WERI-Rb-1 (cell line): Measurements from ENCODE around the gene COL5A1.

Experiments
- DNase-seq: peaks from one replicate; pipeline ENCODE4 v3.0.0-alpha.2; 2020
- H3K27ac ChIP-seq: fragments of 250-450 bp; sonication (Bioruptor Pico); 2 replicates; pipeline ENCODE4 v1.5.1; 2020; ENCODE audit warnings: mild to moderate bottlenecking, moderate library complexity
- H3K27me3 ChIP-seq: fragments of 250-450 bp; sonication (Bioruptor Pico); 2 replicates; pipeline ENCODE4 v1.5.1; 2021; ENCODE audit warnings: mild to moderate bottlenecking, low read depth, moderate library complexity; ENCODE audit not compliant: insufficient read depth, severe bottlenecking
- H3K36me3 ChIP-seq: fragments of 250-450 bp; sonication (Bioruptor Pico); 2 replicates; pipeline ENCODE4 v1.5.1; 2020; ENCODE audit warnings: mild to moderate bottlenecking, moderate library complexity
- H3K4me3 ChIP-seq: 2 replicates; pipeline ENCODE4 v1.5.1; 2011; ENCODE audit warnings: low read depth, mild to moderate bottlenecking, control low read depth, low read length
- H3K9me3 ChIP-seq: fragments of 250-450 bp; sonication (Bioruptor Pico); 2 replicates; pipeline ENCODE4 v1.5.1; 2021; ENCODE audit warnings: mild to moderate bottlenecking, moderate library complexity; ENCODE audit not compliant: severe bottlenecking
- TF ChIP-seq, protein P1 (sequence below): IDR thresholded peaks from 2 replicates; pipeline ENCODE4 v1.5.1; 2011; ENCODE audit warnings: low read depth, mild to moderate bottlenecking, control low read depth, inconsistent platforms, low read length

COL5A1 gene

DNA sequence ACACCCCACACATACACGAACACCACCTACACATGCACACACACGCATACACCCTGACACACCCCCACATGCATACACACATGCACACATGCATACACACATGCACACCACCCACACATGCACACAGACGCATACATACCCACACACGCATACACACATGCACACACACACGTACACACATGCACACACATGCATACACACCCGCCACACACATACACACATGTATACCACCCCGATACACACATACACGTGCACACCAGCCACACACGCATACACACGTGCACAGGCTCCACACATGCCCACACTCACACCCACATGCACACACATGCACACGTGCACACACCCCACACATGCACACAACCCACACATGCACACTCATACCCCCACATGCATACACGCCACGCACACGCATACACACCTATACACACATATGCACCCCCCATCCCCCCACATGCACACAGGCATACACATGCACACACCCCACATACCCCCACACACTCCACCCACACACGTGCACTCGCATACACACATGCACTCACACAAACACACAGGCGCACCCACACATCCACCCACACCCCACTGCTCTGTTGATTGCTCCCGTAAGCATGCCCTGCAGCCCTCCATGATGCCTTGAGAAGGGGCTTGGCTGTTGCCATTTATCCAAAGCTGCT lies 119.3 kb downstream of the COL5A1 start:
- H3K4me3 ChIP-seq: no peak overlapping the region
- TF ChIP-seq, protein P1, sequence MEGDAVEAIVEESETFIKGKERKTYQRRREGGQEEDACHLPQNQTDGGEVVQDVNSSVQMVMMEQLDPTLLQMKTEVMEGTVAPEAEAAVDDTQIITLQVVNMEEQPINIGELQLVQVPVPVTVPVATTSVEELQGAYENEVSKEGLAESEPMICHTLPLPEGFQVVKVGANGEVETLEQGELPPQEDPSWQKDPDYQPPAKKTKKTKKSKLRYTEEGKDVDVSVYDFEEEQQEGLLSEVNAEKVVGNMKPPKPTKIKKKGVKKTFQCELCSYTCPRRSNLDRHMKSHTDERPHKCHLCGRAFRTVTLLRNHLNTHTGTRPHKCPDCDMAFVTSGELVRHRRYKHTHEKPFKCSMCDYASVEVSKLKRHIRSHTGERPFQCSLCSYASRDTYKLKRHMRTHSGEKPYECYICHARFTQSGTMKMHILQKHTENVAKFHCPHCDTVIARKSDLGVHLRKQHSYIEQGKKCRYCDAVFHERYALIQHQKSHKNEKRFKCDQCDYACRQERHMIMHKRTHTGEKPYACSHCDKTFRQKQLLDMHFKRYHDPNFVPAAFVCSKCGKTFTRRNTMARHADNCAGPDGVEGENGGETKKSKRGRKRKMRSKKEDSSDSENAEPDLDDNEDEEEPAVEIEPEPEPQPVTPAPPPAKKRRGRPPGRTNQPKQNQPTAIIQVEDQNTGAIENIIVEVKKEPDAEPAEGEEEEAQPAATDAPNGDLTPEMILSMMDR: no peak
- H3K27ac ChIP-seq: no peak overlapping the region
- H3K27me3 ChIP-seq: no peaks in the 10 kb centered on the region
- DNase-seq: no peak
- H3K9me3 ChIP-seq: no peaks in the 10 kb centered on the region
- H3K36me3 ChIP-seq: peaks cover 5% of the 10 kb centered on the region

DNA sequence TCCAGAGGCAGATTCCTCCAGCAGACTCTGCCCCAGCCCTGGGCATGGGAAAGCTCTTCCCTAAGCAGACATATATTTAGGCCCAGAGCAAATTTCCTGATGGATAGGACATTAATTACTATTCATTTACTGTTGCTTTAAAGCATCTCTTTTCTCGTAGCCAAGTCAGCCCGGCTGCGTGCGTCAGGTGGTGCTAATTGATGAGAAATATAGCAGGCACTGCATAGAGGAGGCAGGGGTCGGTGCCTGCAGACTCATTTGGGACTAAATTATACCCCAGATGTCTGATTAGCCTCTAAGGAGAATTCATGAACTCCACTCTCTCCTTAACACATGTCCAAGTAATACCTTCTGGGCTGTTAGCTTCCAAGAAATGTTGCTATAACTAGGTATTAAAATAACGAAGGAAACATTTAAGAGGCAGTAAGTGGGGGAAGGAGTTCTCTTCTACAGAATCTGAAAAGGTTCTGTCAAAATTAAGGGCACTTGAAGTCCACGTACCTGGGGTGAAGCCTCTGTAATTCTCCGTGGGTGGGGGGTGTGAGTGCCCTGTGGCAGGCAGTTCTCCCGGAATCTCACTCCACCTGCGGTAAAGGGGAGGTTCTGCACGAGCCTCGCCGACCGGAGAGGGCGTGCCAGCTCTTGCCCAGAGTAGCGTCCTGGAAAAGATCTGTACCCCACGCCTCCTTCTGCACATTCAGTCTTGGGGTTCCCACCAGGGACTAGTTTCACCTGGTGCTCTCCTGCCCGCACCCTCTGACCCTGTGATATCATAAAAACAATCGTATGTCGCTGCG lies 123.1 kb downstream of the COL5A1 start:
- Histone ChIP-seq H3K27ac (no peak overlapping the region), H3K9me3 (no peaks in the 10 kb centered on the region), H3K4me3 (no peak overlapping the region), H3K27me3 (no peaks in the 10 kb centered on the region), H3K36me3 (peaks cover 5% of the 10 kb centered on the region; the same call in 1 of the 2 replicates)
- DNase-seq: no peak
- TF ChIP-seq, protein P1: no peak

DNA sequence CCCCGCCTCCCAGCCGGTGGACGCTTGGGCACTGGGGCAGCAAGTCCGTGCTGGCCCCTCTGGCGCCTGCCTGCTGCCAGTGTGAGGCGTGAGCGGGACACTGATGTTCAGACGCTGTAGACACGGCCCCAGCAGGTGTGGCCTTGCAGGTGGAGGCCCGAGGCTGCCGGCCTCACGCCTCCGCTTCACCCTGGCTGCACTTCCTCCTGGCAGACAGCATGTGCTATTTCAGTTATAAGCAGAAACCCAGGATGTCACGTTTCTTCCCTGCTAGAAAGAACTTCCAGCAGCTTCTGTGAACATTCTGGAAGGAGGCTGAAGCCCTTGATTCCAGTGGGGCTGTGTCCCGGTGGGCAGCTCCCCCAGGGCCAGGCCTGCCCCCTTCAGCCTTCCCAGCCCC lies 124.2 kb downstream of the COL5A1 start:
- H3K4me3 ChIP-seq: no peak overlapping the region

DNA sequence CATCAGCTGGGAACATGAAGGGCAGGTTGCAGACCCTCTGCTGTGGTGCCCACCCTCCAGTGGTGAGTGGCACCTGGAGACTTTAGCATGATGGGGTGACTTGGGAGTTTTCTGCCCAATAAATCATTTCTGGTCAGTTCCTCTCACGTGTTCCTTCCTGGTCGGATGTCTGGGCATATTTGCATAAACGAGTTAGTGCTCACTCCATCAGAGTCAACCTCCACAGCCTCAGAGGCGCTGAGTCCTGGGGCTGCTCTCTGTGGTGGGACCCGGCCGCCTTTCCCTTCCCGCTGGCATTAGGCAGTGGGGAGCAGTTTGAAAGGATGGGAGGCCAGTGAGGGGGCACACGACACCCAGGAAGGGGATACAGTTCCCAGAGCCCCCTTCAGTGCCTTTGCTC lies 125.0 kb downstream of the COL5A1 start:
- DNase-seq: no peak
- Histone ChIP-seq H3K36me3 (peaks cover under 1% of the 10 kb centered on the region; the same call in 1 of the 2 replicates), H3K9me3 (no peaks in the 10 kb centered on the region), H3K4me3 (no peak overlapping the region), H3K27me3 (no peaks in the 10 kb centered on the region), H3K27ac (no peak overlapping the region)
- TF ChIP-seq, protein P1: no peak

More for the DNA sequence above, 124.2 kb downstream of the COL5A1 start:
- peaks cover 5% of the 10 kb centered on the region; the same call in 1 of the 2 replicates for H3K36me3 ChIP-seq
- H3K27me3 ChIP-seq: no peaks in the 10 kb centered on the region
- TF ChIP-seq, protein P1: no peak
- H3K27ac ChIP-seq: no peak overlapping the region
- no peaks in the 10 kb centered on the region for H3K9me3 ChIP-seq
- DNase-seq: no peak

DNA sequence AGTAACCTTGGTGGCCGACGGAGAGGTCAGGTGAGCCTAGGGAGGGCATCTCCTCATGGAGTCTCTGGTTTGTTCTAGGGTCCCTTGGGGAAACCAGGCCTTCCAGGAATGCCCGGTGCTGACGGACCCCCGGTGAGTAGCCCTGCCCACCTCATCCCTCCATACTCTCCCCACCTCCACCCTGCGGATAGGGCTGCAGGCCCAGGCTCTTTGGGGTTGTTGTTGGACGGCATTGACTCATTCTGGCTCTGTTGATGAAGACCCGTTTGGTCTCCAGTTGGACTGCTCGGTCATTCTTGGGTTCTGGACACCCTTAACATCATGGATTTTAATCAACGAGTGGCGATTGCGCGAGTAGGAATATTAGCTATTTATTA lies 126.7 kb downstream of the COL5A1 start:
- no peaks in the 10 kb centered on the region for H3K9me3 ChIP-seq
- TF ChIP-seq, protein P1: no peak
- no peak overlapping the region for H3K4me3 ChIP-seq
- DNase-seq: no peak
- no peaks in the 10 kb centered on the region for H3K36me3 ChIP-seq
- H3K27ac ChIP-seq: no peak overlapping the region
- H3K27me3 ChIP-seq: no peaks in the 10 kb centered on the region
